Calu3 (cell line): ENCODE results near the gene CCDC178. TPM values are rescaled to one million over a fixed set of nuclear protein-coding genes. Genes with fewer than 3 reads are reported as not detected.

Experiments used
- BruUV-seq: library from RNA; stranded (reverse); fragments of 400-500 nt; replicated peaks from 2 replicates; lab custom pipeline; 2021; lab: Mats Ljungman, UMichigan
- CTCF ChIA-PET: fragments of 300-600 bp; sonication (Branson Sonifier 250); formaldehyde crosslinking; loops from one replicate; lab custom pipeline; 2022; ENCODE audit warnings: antibody characterized with exemption; lab: Charles Lee
- DNase-seq: peaks from one replicate; pipeline ENCODE4 v3.0.0; 2022
- H3K27ac Mint-ChIP-seq: one replicate; pipeline ENCODE4 v1.8.0; 2022; ENCODE audit warnings: mixed read lengths; ENCODE audit not compliant: unreplicated experiment
- H3K27me3 Mint-ChIP-seq: one replicate; pipeline ENCODE4 v1.8.0; 2022; ENCODE audit warnings: mixed read lengths; ENCODE audit not compliant: unreplicated experiment
- H3K36me3 Mint-ChIP-seq: one replicate; pipeline ENCODE4 v1.8.0; 2022; ENCODE audit warnings: mild to moderate bottlenecking, moderate library complexity, mixed read lengths; ENCODE audit not compliant: insufficient read depth, unreplicated experiment
- H3K4me1 Mint-ChIP-seq: one replicate; pipeline ENCODE4 v1.8.0; 2022; ENCODE audit warnings: mild to moderate bottlenecking, low read depth, mixed read lengths; ENCODE audit not compliant: unreplicated experiment
- H3K4me3 Mint-ChIP-seq: one replicate; pipeline ENCODE4 v1.8.0; 2022; ENCODE audit warnings: mild to moderate bottlenecking, low read depth, moderate library complexity, mixed read lengths; ENCODE audit not compliant: unreplicated experiment
- H3K9me3 Mint-ChIP-seq: one replicate; pipeline ENCODE4 v1.8.0; 2022; ENCODE audit warnings: low read depth, mixed read lengths; ENCODE audit not compliant: unreplicated experiment
- CTCF ChIP-seq: fragments of 200-600 bp; IDR thresholded peaks from one replicate; pipeline ENCODE4 v1.8.0; 2022; ENCODE audit warnings: antibody characterized with exemption; ENCODE audit not compliant: unreplicated experiment
- intact Hi-C: fragments of 100-400 bp; cut with micrococcal nuclease; formaldehyde crosslinking; loops from one replicate; pipeline ENCODE4 v1.10.0; 2022; ENCODE audit not compliant: unreplicated experiment
- total RNA-seq: library from RNA; stranded (reverse); gene quantifications from 2 replicates; pipeline ENCODE4 v1.2.3, GENCODE V29; 2022

Gene CCDC178
- total RNA-seq, 1 experiment from 2014 or later: not detected

- Mint-ChIP-seq H3K27me3 (peaks cover 15% of the 10 kb centered on the region), H3K9me3 (peaks cover 6% of the 10 kb centered on the region), H3K36me3 (peaks cover 5% of the 10 kb centered on the region), H3K4me1 (no peaks in the 10 kb centered on the region), H3K27ac (no peak overlapping the region), H3K4me3 (no peak overlapping the region)
- no peak for DNase-seq
- CTCF ChIA-PET: no interaction called here
- intact Hi-C loops: no loop called here
- no peak for TF ChIP-seq CTCF
- no TSS peak for BruUV-seq
Measured at GRCh38 chr18:32893915-32894314, 546.6 kb downstream of the CCDC178 start.

GRCh38 chr18:32891797-32892196 is 548.7 kb downstream of the CCDC178 start:
- H3K4me3 Mint-ChIP-seq: no peak overlapping the region
- intact Hi-C loops: no loop called here
- no peaks in the 10 kb centered on the region for H3K36me3 Mint-ChIP-seq
- no peak overlapping the region for H3K27ac Mint-ChIP-seq
- no peaks in the 10 kb centered on the region for H3K4me1 Mint-ChIP-seq
- no peaks in the 10 kb centered on the region for H3K27me3 Mint-ChIP-seq
- DNase-seq: no peak
- no peak for TF ChIP-seq CTCF
- BruUV-seq: no TSS peak
- CTCF ChIA-PET: interaction anchor here (0.6 kb wide), 1 partner anchor 1922 kb away, joined by 7 read pairs; no protein-coding TSS in a partner anchor
- H3K9me3 Mint-ChIP-seq: peaks cover 1% of the 10 kb centered on the region

GRCh38 chr18:32891130-32891529 is 549.4 kb downstream of the CCDC178 start:
- Mint-ChIP-seq H3K4me3 (no peak overlapping the region), H3K4me1 (no peaks in the 10 kb centered on the region), H3K27me3 (no peaks in the 10 kb centered on the region), H3K36me3 (no peaks in the 10 kb centered on the region), H3K27ac (no peak overlapping the region), H3K9me3 (no peaks in the 10 kb centered on the region)
- TF ChIP-seq CTCF: no peak
- intact Hi-C loops: no loop called here
- no peak for DNase-seq
- CTCF ChIA-PET: no interaction called here
- BruUV-seq: no TSS peak

- H3K27ac Mint-ChIP-seq: no peak overlapping the region
- H3K4me3 Mint-ChIP-seq: no peak overlapping the region
- no peaks in the 10 kb centered on the region for H3K9me3 Mint-ChIP-seq
- CTCF ChIA-PET: no interaction called here
- no TSS peak for BruUV-seq
- TF ChIP-seq CTCF: no peak
- H3K27me3 Mint-ChIP-seq: no peaks in the 10 kb centered on the region
- intact Hi-C loops: no loop called here
- H3K36me3 Mint-ChIP-seq: no peaks in the 10 kb centered on the region
- no peak for DNase-seq
- no peaks in the 10 kb centered on the region for H3K4me1 Mint-ChIP-seq
Measured at GRCh38 chr18:32889615-32890593, 550.6 kb downstream of the CCDC178 start.
